ENCODE measurements around the gene STX16. TPM values are rescaled to one million over a fixed set of nuclear protein-coding genes. Genes with fewer than 3 reads are reported as not detected.
"Not testable (repeated sequence)": the region's sequence is repeated elsewhere in the genome, so short reads cannot be mapped to it uniquely, and the experiment has no call there.

The STX16 gene
- total and polyA plus RNA-seq, 9 of the 15 experiments (the other 6 are each of a cell fraction or from before 2014, with no cell fraction given): 4.4 to 43.5 (median 14.7) TPM

DNA sequence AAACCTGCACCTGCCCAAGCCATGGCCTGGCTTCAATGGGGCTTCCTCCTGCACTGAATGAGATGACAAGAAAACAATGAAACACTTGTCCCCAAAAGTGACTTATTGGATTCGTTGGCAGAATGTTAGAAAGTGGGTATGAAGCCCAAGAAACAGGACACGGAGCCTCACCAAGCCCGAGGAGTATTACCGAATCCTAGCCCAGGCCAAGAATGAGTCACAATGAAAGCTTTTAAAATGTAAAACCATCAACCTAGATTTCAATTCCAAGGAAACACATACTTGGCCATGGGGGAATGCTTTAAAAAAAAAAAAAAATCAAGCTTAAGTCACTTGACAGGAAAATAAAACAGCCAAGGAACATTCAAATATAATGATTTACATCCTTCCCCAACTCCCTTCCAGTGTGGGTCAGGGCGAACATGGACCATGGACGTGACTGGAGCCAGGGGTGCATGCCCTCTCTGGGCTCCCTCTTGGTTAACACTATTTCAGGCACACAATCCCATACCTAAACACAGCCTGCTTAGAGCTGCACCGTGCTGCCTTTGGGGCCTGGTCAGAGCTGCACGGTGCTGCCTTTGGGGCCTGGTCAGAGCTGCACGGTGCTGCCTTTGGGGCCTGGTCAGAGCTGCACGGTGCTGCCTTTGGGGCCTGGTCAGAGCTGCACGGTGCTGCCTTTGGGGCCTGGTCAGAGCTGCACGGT, 3.1 kb upstream of the STX16 start (continued):
- TF ChIP-seq, protein P1, sequence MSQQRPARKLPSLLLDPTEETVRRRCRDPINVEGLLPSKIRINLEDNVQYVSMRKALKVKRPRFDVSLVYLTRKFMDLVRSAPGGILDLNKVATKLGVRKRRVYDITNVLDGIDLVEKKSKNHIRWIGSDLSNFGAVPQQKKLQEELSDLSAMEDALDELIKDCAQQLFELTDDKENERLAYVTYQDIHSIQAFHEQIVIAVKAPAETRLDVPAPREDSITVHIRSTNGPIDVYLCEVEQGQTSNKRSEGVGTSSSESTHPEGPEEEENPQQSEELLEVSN (IDR thresholded peaks at IDR 0.05; ENCODE audit: borderline replicate concordance in 1 of 2, extremely low read depth in 1 of 2, insufficient read depth in 1 of 2, insufficient read length in 1 of 2, low read depth in 1 of 2, low read length in 1 of 2, poor library complexity in 1 of 2, severe bottlenecking in 1 of 2): no peak
- TF ChIP-seq, protein P2, sequence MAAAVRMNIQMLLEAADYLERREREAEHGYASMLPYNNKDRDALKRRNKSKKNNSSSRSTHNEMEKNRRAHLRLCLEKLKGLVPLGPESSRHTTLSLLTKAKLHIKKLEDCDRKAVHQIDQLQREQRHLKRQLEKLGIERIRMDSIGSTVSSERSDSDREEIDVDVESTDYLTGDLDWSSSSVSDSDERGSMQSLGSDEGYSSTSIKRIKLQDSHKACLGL (CRISPR knock-in tag; IDR thresholded peaks at IDR 0.05; ENCODE audit: borderline replicate concordance, poor library complexity, severe bottlenecking): no peak
- TF ChIP-seq ZFP36 (IDR thresholded peaks at IDR 0.05; ENCODE audit: low read depth, low read length, partially characterized antibody) (no peak), ZNF41 (CRISPR knock-in tag; conservative IDR thresholded peaks at IDR 0.05) (no peak), C11orf30 (IDR thresholded peaks at IDR 0.05; ENCODE audit: low read depth) (no peak), RBM39 (optimal IDR thresholded peaks at IDR 0.05; ENCODE audit: low read depth, low read length) (no peak)

DNA sequence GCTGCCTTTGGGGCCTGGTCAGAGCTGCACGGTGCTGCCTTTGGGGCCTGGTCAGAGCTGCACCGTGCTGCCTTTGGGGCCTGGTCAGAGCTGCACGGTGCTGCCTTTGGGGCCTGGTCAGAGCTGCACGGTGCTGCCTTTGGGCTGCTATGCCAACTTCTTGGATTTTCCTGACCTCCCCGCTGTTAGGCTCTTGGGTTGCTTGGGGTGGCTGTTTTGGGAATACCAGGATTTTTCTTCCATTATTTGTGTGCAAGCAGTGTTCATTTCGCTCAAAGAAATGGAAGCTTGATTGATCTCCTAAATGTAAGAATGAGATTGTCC, 2.6 kb upstream of the STX16 start:
- H3K4me2 ChIP-seq (ENCODE audit: insufficient read depth, low read length); FAIRE-seq; H3K27ac ChIP-seq (ENCODE audit: extremely low read depth, low read depth, low read length); H4K20me1 ChIP-seq (replicated peaks; ENCODE audit: control insufficient read depth, insufficient read depth, low read length); H3K36me3 ChIP-seq (ENCODE audit: control insufficient read depth, insufficient read depth, low read length); H3K9me1 ChIP-seq (ENCODE audit: control insufficient read depth, insufficient read depth, low read length); H3K9ac ChIP-seq (ENCODE audit: insufficient read depth in 1 of 2, low read depth in 2 of 2, low read length in 2 of 2); intact Hi-C loops (cut with micrococcal nuclease); DNase-seq (ENCODE audit: extremely low read depth in 1 of 4, low spot score in 3 of 4); H3K27me3 ChIP-seq (ENCODE audit: control insufficient read depth in 2 of 2, insufficient read depth in 2 of 2, low read length in 2 of 2); H3K4me3 ChIP-seq; ATAC-seq; BruUV-seq (replicated peaks); H2AFZ ChIP-seq (ENCODE audit: low read depth, low read length); CTCF ChIA-PET (ENCODE audit: low intra/inter-chr PET ratio); H3K9me3 ChIP-seq (replicated peaks; ENCODE audit: control insufficient read depth, insufficient read depth, low read depth, low read length): not testable (repeated sequence)
- Histone ChIP-seq H3K4me1 (replicated peaks in 1 of 2; ENCODE audit: control insufficient read depth in 2 of 2, insufficient read depth in 2 of 2, low read length in 2 of 2) (peaks cover 0 to 20% of the 10 kb centered on the region in 2 experiments; a peak in 2 of 5 replicates), H3K79me2 (ENCODE audit: control insufficient read depth, insufficient read depth, low read length) (peaks cover 24% of the 10 kb centered on the region)
- POLR2A ChIA-PET: interaction anchor here (0.5 to 1.1 kb wide), 3 partner anchors 8 to 167 kb away, joined by 3 read pairs; no protein-coding TSS in a partner anchor
- in situ Hi-C loops (cut with MboI): loop anchor here (25.0 kb wide), 1 partner anchor 411 kb away; the partner anchor contains the start of gene ANKRD60
- 60% methylated on average over 6 of the region's 6 CpGs for whole genome bisulfite sequencing (ENCODE audit: insufficient coverage, low coverage, missing lambda C conversion rate)
